ENCODE measurements around the gene PRKCH.

The PRKCH gene

GRCh38 chr14:61479746-61480502 lies 158.5 kb downstream of the PRKCH start:
- Histone ChIP-seq H3K4me2 (ENCODE audit: low read depth, low read length, poor library complexity, severe bottlenecking) (no peak overlapping the region), H3K9me3 (ENCODE audit: insufficient read depth, low read length) (no peaks in the 10 kb centered on the region), H3K9me2 (replicated peaks; ENCODE audit: insufficient read depth, low read length) (no peaks in the 10 kb centered on the region), H4K20me1 (ENCODE audit: low read depth, low read length) (no peaks in the 10 kb centered on the region), H3K9ac (ENCODE audit: low read length) (peak overlapping the region; percentile 57; the same call in 1 of the 2 replicates), H3K4me3 (ENCODE audit: insufficient read depth, low read length, poor library complexity, severe bottlenecking) (no peak overlapping the region), H3K79me2 (ENCODE audit: insufficient read depth, low read length) (no peaks in the 10 kb centered on the region), H2AFZ (ENCODE audit: low read depth, low read length, severe bottlenecking) (no peak overlapping the region), H3K27ac (ENCODE audit: low read depth, low read length) (no peak overlapping the region), H3K27me3 (ENCODE audit: low read length) (no peaks in the 10 kb centered on the region), H3K36me3 (ENCODE audit: low read length) (no peaks in the 10 kb centered on the region), H3F3A (ENCODE audit: insufficient read depth) (peaks cover 44% of the 10 kb centered on the region)
- TF ChIP-seq EZH2phosphoT487 (conservative IDR thresholded peaks at IDR 0.05; ENCODE audit: low read length) (0 out of 2 replicates have a peak, but pooled peaks have one; percentile 65), CTCF (IDR thresholded peaks at IDR 0.05; ENCODE audit: insufficient read depth, low read length, poor library complexity, severe bottlenecking) (no peak)

- Histone ChIP-seq H4K20me1 (ENCODE audit: low read depth, low read length) (no peaks in the 10 kb centered on the region), H3K9ac (ENCODE audit: low read length) (no peak overlapping the region), H3K4me2 (ENCODE audit: low read depth, low read length, poor library complexity, severe bottlenecking) (no peak overlapping the region), H3F3A (ENCODE audit: insufficient read depth) (peaks cover 37% of the 10 kb centered on the region), H3K36me3 (ENCODE audit: low read length) (no peaks in the 10 kb centered on the region), H3K4me3 (ENCODE audit: insufficient read depth, low read length, poor library complexity, severe bottlenecking) (no peak overlapping the region), H3K79me2 (ENCODE audit: insufficient read depth, low read length) (no peaks in the 10 kb centered on the region), H3K27ac (ENCODE audit: low read depth, low read length) (no peak overlapping the region), H2AFZ (ENCODE audit: low read depth, low read length, severe bottlenecking) (no peak overlapping the region), H3K27me3 (ENCODE audit: low read length) (no peaks in the 10 kb centered on the region), H3K9me2 (replicated peaks; ENCODE audit: insufficient read depth, low read length) (no peaks in the 10 kb centered on the region), H3K9me3 (ENCODE audit: insufficient read depth, low read length) (no peaks in the 10 kb centered on the region)
- no peak for TF ChIP-seq EZH2phosphoT487 (conservative IDR thresholded peaks at IDR 0.05; ENCODE audit: low read length)
Measured at GRCh38 chr14:61480704-61481285, 159.4 kb downstream of the PRKCH start.

- Histone ChIP-seq H3K27me3 (ENCODE audit: low read length) (no peaks in the 10 kb centered on the region), H4K20me1 (ENCODE audit: low read depth, low read length) (no peaks in the 10 kb centered on the region), H3K4me3 (ENCODE audit: insufficient read depth, low read length, poor library complexity, severe bottlenecking) (no peak overlapping the region), H3K9ac (ENCODE audit: low read length) (no peak overlapping the region), H3K4me2 (ENCODE audit: low read depth, low read length, poor library complexity, severe bottlenecking) (no peak overlapping the region), H3K27ac (ENCODE audit: low read depth, low read length) (no peak overlapping the region), H2AFZ (ENCODE audit: low read depth, low read length, severe bottlenecking) (no peak overlapping the region), H3K9me2 (replicated peaks; ENCODE audit: insufficient read depth, low read length) (no peaks in the 10 kb centered on the region), H3F3A (ENCODE audit: insufficient read depth) (peaks cover 28% of the 10 kb centered on the region), H3K79me2 (ENCODE audit: insufficient read depth, low read length) (no peaks in the 10 kb centered on the region), H3K36me3 (ENCODE audit: low read length) (no peaks in the 10 kb centered on the region), H3K9me3 (ENCODE audit: insufficient read depth, low read length) (no peaks in the 10 kb centered on the region)
- no peak for TF ChIP-seq CTCF (IDR thresholded peaks at IDR 0.05; ENCODE audit: insufficient read depth, low read length, poor library complexity, severe bottlenecking)
- TF ChIP-seq EZH2phosphoT487 (conservative IDR thresholded peaks at IDR 0.05; ENCODE audit: low read length), result no peak
Measured at GRCh38 chr14:61481701-61482100, 160.3 kb downstream of the PRKCH start.

Data from SU-DHL-6 (cell line).